ENCODE measurements around the gene TEX14.
A peak's percentile ranks its signal among the peaks of the same experiment; 100 is the strongest.
"Not testable (repeated sequence)": the region's sequence is repeated elsewhere in the genome, so short reads cannot be mapped to it uniquely, and the experiment has no call there.

TEX14 gene

GRCh38 chr17:58606934-58607333 lies 84.9 kb downstream of the TEX14 start:
- DNase-seq (ENCODE audit: low spot score), result no peak

GRCh38 chr17:58605986-58606385 lies 85.9 kb downstream of the TEX14 start:
- no peak for DNase-seq (ENCODE audit: low spot score)

- no peak for DNase-seq (ENCODE audit: low spot score)
These were observed 86.4 kb downstream of the TEX14 start for GRCh38 chr17:58605470-58605869.

- DNase-seq (ENCODE audit: low spot score), result no peak
These were observed 89.9 kb downstream of the TEX14 start for GRCh38 chr17:58601976-58602375.

- peak; percentile 60 for DNase-seq (ENCODE audit: low spot score)
These were observed 94.5 kb downstream of the TEX14 start for GRCh38 chr17:58597371-58597770.

- DNase-seq (ENCODE audit: low spot score), result no peak
These were observed 96.6 kb downstream of the TEX14 start for GRCh38 chr17:58595194-58595792.

GRCh38 chr17:58593123-58593522 lies 98.7 kb downstream of the TEX14 start:
- DNase-seq (ENCODE audit: low spot score), result no peak

GRCh38 chr17:58591455-58591854 lies 100.4 kb downstream of the TEX14 start:
- DNase-seq (ENCODE audit: low spot score), result no peak

GRCh38 chr17:58590377-58590776 lies 101.5 kb downstream of the TEX14 start:
- DNase-seq (ENCODE audit: low spot score), result no peak

GRCh38 chr17:58587713-58588117 lies 104.1 kb downstream of the TEX14 start:
- peak; percentile 69 for DNase-seq (ENCODE audit: low spot score)

- DNase-seq (ENCODE audit: low spot score), result no peak
These were observed 105.7 kb downstream of the TEX14 start for GRCh38 chr17:58586009-58586644.

GRCh38 chr17:58585554-58585953 lies 106.3 kb downstream of the TEX14 start:
- DNase-seq (ENCODE audit: low spot score), result no peak

- no peak for DNase-seq (ENCODE audit: low spot score)
These were observed 108.4 kb downstream of the TEX14 start for GRCh38 chr17:58583486-58583885.

GRCh38 chr17:58582718-58583117 lies 109.1 kb downstream of the TEX14 start:
- DNase-seq (ENCODE audit: low spot score), result not testable (repeated sequence)

GRCh38 chr17:58580671-58581070 lies 111.2 kb downstream of the TEX14 start:
- no peak for DNase-seq (ENCODE audit: low spot score)

- peak; percentile 67 for DNase-seq (ENCODE audit: low spot score)
These were observed 114.1 kb downstream of the TEX14 start for GRCh38 chr17:58577696-58578095.

GRCh38 chr17:58576679-58577367 lies 115.0 kb downstream of the TEX14 start:
- no peak for DNase-seq (ENCODE audit: low spot score)

- DNase-seq (ENCODE audit: low spot score), result no peak
These were observed 116.3 kb downstream of the TEX14 start for GRCh38 chr17:58575511-58575910.

GRCh38 chr17:58574025-58574424 lies 117.8 kb downstream of the TEX14 start:
- DNase-seq (ENCODE audit: low spot score), result no peak

- no peak for DNase-seq (ENCODE audit: low spot score)
These were observed 119.0 kb downstream of the TEX14 start for GRCh38 chr17:58572846-58573245.

- no peak for DNase-seq (ENCODE audit: low spot score)
These were observed 121.1 kb downstream of the TEX14 start for GRCh38 chr17:58570758-58571157.

- DNase-seq (ENCODE audit: low spot score), result no peak
These were observed 122.6 kb downstream of the TEX14 start for GRCh38 chr17:58569196-58569595.

GRCh38 chr17:58568044-58568799 lies 123.6 kb downstream of the TEX14 start:
- DNase-seq (ENCODE audit: low spot score), result no peak

Data from hematopoietic multipotent progenitor cell treated with erythropoietin and hydrocortisone succinate and interleukin-3 and kit ligand, for 15 days (in vitro differentiated cells).